BLaER1 treated with 17β-estradiol and CSF1 and Interleukin-3, amounts not matched to agents 10 nM and 100 nM (cell line): ENCODE results near the gene MCAT.
A peak's percentile ranks its signal among the peaks of the same experiment; 100 is the strongest.

Experiments
- H3K27ac ChIP-seq, 11 experiments: shearing (Covaris generic); formaldehyde crosslinking; 2 replicates each; pipeline ENCODE4 v1.8.1; 2022
- H3K27me3 ChIP-seq, 11 experiments: shearing (Covaris generic); formaldehyde crosslinking; 2 replicates each; pipeline ENCODE4 v1.8.1; 2022
- H3K36me3 ChIP-seq, 11 experiments: shearing (Covaris generic); formaldehyde crosslinking; 2 replicates each; pipeline ENCODE4 v1.8.1; 2022
- H3K4me1 ChIP-seq, 10 experiments: shearing (Covaris generic); formaldehyde crosslinking; 2 replicates each; pipeline ENCODE4 v1.8.1; 2022
- H3K4me2 ChIP-seq, 11 experiments: shearing (Covaris generic); formaldehyde crosslinking; 2 replicates each; pipeline ENCODE4 v1.8.1; 2022
- H3K4me3 ChIP-seq, 10 experiments: shearing (Covaris generic); formaldehyde crosslinking; 2 replicates each; pipeline ENCODE4 v1.8.1; 2022
- H3K9ac ChIP-seq, 11 experiments: shearing (Covaris generic); formaldehyde crosslinking; 2 replicates each; pipeline ENCODE4 v1.8.1; 2022
- H3K9me3 ChIP-seq, 11 experiments: shearing (Covaris generic); formaldehyde crosslinking; replicated peaks in 1 of 11; 2 replicates each; pipeline ENCODE4 v1.8.1; 2022
- H4K20me1 ChIP-seq, 11 experiments: shearing (Covaris generic); formaldehyde crosslinking; 2 replicates each; pipeline ENCODE4 v1.8.1; 2022
- Cebpa-rat ChIP-seq, 11 experiments: shearing (Covaris generic); IDR thresholded peaks; 2 replicates each; pipeline ENCODE4 v1.8.1; 2022

MCAT gene

DNA sequence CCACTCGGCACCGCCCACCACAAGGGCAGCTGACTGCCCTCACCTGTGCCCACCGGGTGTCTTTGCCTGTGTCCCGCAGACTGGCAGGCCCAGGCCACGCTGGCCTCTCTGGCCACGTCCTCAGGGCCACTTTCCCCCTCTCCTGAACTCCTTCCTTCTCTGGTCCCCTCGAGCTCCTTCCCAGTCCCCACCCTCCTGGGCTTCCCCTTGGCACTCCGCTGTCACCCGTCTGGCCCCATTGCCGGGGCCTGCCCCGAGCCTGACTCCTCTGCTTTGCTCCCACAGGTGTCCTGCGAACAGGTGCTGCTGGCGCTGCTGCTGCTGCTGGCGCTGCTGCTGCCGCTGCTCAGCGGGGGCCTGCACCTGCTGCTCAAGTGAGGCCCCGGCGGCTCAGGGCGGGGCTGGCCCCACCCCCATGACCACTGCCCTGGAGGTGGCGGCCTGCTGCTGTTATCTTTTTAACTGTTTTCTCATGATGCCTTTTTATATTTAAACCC, 14.2 kb downstream of the MCAT start:
- Histone ChIP-seq H3K4me3 (peak overlapping the region in 7 of 10 experiments; percentile 12 to 48 (median 31); a peak in 9 of 20 replicates), H3K27ac (peak overlapping the region in 8 of 11 experiments; percentile 51 to 78 (median 72); a peak in 17 of 22 replicates), H3K9me3 (no peaks in the 10 kb centered on the region), H3K4me2 (peak overlapping the region; percentile 84 to 100 (median 96)), H3K36me3 (peaks cover 10 to 34% (median 32%) of the 10 kb centered on the region in 11 experiments), H4K20me1 (peaks cover 0 to 51% (median 36%) of the 10 kb centered on the region in 11 experiments; a peak in 17 of 22 replicates), H3K27me3 (no peaks in the 10 kb centered on the region), H3K4me1 (peaks cover 41 to 79% (median 70%) of the 10 kb centered on the region in 10 experiments), H3K9ac (peak overlapping the region in 10 of 11 experiments; percentile 10 to 72 (median 59); a peak in 17 of 22 replicates)
- TF ChIP-seq Cebpa-rat (IDR thresholded peaks at IDR 0.05) = no peak

DNA sequence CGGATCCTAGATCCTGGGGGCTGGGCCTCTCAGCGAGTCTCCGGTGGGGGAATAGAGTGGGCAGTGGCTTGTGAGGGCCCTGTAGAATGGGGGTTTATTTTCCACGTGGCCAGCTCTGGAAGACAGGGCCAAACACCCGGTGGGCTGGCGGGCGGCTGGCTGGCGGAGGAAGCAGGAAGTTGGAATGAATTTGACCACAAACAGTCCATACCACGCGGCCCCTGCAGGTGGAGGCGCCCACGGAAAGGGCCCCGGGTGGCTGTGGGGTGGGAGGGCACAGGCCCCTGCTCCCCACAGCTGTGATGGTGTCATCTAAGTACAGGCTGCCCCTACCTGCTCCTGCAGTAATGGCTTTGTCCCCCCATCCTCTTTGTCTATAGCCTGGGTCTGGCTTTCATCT, 15.1 kb downstream of the MCAT start:
- Histone ChIP-seq H3K4me1 (peaks cover 41 to 87% (median 78%) of the 10 kb centered on the region in 10 experiments), H3K4me3 (peak overlapping the region in 5 of 10 experiments; percentile 12 to 48 (median 20); a peak in 7 of 20 replicates), H3K36me3 (peaks cover 6 to 25% (median 23%) of the 10 kb centered on the region in 11 experiments), H3K9me3 (no peaks in the 10 kb centered on the region), H4K20me1 (peaks cover 0 to 46% (median 34%) of the 10 kb centered on the region in 11 experiments; a peak in 17 of 22 replicates), H3K9ac (peak overlapping the region in 8 of 11 experiments; percentile 28 to 72 (median 62); a peak in 16 of 22 replicates), H3K27ac (peak overlapping the region in 9 of 11 experiments; percentile 7 to 78 (median 71); a peak in 17 of 22 replicates), H3K4me2 (peak overlapping the region; percentile 84 to 100 (median 96)), H3K27me3 (no peaks in the 10 kb centered on the region)
- no peak for TF ChIP-seq Cebpa-rat (IDR thresholded peaks at IDR 0.05)

DNA sequence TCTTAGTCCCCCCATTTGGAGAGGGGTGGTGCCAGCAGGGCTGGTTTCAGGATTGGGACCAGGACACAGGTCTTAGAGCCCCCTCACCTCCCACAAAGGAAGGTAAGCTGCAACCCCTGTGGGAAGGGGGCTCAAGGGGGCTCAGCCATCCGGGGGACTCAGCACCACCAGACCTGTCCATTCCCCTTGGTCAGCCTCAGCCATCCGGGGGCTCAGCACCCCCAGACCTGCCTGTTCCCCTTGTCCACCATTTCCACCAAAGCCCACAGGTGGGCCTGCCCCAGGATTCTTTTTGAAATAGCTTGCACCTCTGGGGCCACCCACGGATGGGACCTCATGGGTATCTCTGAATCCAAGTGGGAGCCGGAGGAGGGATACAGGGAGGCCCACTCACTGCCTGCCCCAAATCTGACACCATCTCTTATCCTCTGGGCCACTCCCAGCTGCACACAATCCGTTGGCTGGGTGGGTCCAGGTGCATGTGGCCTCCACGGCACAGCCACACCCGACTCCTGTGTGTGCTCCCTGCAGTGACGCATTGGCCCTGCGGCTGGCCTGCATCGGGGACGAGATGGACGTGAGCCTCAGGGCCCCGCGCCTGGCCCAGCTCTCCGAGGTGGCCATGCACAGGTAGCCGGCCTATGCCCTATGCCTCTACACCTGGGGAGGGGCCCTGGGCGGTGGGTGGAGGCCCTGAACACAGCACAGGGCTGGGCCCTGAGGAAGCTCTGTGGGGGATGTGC, 15.9 kb downstream of the MCAT start:
- peak overlapping the region; percentile 84 to 100 (median 96) for H3K4me2 ChIP-seq
- H3K27ac ChIP-seq = peak overlapping the region in 9 of 11 experiments; percentile 7 to 78 (median 71); a peak in 17 of 22 replicates
- peak overlapping the region in 8 of 11 experiments; percentile 28 to 72 (median 62); a peak in 16 of 22 replicates for H3K9ac ChIP-seq

DNA sequence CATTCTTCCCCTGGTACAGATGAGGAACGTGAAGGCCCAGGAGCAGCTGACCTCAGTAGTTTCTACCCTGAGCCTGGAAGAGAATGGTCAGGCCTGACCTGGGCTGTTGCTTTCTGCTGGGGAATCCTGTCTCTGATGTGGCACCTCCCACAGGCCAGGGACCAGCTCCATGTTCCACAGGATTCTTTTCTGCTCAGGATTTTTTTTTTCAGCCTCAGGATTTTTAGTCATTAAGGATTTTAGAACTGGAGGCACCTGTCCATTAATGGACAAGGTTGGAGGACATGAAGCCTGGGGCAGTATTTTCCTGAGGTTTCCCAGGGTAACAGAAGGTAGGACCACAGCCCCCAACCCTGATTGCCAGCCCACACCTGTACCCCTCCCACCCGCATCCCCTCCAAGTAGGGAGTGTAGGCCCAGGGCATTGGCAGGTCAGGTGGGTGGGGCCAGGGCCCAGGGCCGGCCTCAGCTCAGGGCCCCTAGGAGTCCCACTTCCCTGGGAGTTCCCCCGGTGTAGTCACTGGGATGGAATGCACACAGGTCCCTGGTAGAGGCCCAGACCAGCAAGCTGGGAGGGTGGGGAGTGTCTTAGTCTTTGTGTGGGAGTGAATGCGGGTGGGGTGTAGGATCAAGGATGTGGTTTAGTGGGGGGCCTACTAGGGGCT, 16.6 kb downstream of the MCAT start:
- peak overlapping the region in 6 of 11 experiments; percentile 28 to 72 (median 63); a peak in 6 of 22 replicates for H3K9ac ChIP-seq
- no peak for TF ChIP-seq Cebpa-rat (IDR thresholded peaks at IDR 0.05)
- H4K20me1 ChIP-seq = peaks cover 0 to 41% (median 25%) of the 10 kb centered on the region in 11 experiments; a peak in 17 of 22 replicates
- H3K9me3 ChIP-seq = no peaks in the 10 kb centered on the region
- H3K4me1 ChIP-seq = peaks cover 47 to 97% (median 93%) of the 10 kb centered on the region in 10 experiments
- no peaks in the 10 kb centered on the region for H3K27me3 ChIP-seq
- peaks cover 0 to 11% (median 8%) of the 10 kb centered on the region in 11 experiments; a peak in 15 of 22 replicates for H3K36me3 ChIP-seq
- H3K4me2 ChIP-seq = peak overlapping the region; percentile 84 to 100 (median 96); a peak in 21 of 22 replicates
- H3K27ac ChIP-seq = peak overlapping the region in 4 of 11 experiments; percentile 71 to 78 (median 76); a peak in 7 of 22 replicates
- H3K4me3 ChIP-seq = no peak overlapping the region; a peak in 1 of 20 replicates

More for the DNA sequence above, 15.9 kb downstream of the MCAT start:
- H4K20me1 ChIP-seq = peaks cover 0 to 45% (median 28%) of the 10 kb centered on the region in 11 experiments; a peak in 17 of 22 replicates
- no peaks in the 10 kb centered on the region for H3K9me3 ChIP-seq
- no peaks in the 10 kb centered on the region for H3K27me3 ChIP-seq
- no peak for TF ChIP-seq Cebpa-rat (IDR thresholded peaks at IDR 0.05)
- H3K4me1 ChIP-seq = peaks cover 41 to 95% (median 86%) of the 10 kb centered on the region in 10 experiments
- H3K36me3 ChIP-seq = peaks cover 0 to 18% (median 15%) of the 10 kb centered on the region in 11 experiments; a peak in 19 of 22 replicates
- peak overlapping the region in 3 of 10 experiments; percentile 20 to 48 (median 22); a peak in 3 of 20 replicates for H3K4me3 ChIP-seq

DNA sequence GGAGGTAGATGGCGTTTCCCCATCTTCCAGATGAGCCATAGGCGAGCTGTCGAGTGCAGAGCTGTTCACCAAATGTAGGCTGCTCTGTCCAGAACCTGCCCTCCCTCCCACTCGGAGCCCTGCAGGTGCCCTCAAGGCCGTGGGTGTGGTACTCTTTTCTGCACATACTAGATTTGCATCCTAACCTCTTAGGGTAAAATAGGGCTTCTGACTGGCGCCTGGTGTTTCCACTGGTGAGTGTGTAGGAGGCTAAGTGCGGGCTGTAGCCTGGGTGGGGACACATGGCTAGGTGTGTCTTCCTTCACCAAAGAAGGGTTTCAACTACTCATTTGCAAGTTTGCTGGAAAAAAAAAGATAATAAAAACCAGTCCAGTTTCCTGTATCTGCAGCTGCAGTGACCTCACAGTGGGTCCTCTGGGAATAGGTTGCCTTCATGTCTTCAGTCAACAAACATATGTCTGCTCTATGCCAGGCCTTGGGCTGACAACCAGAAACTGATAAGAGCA, 24.2 kb downstream of the MCAT start:
- H4K20me1 ChIP-seq = peaks cover 0 to 54% (median 7%) of the 10 kb centered on the region in 11 experiments; a peak in 10 of 22 replicates
- no peak for TF ChIP-seq Cebpa-rat (IDR thresholded peaks at IDR 0.05)
- H3K4me2 ChIP-seq = peak overlapping the region; percentile 59 to 100 (median 80)
- peaks cover 0 to 21% (median 0%) of the 10 kb centered on the region in 11 experiments; a peak in 7 of 22 replicates for H3K27me3 ChIP-seq
- H3K9me3 ChIP-seq = no peaks in the 10 kb centered on the region
- H3K9ac ChIP-seq = peak overlapping the region in 4 of 11 experiments; percentile 4 to 63 (median 28); a peak in 4 of 22 replicates
- H3K36me3 ChIP-seq = no peaks in the 10 kb centered on the region
- H3K4me3 ChIP-seq = no peak overlapping the region; a peak in 1 of 20 replicates
- peak overlapping the region in 4 of 11 experiments; percentile 22 to 64 (median 53); a peak in 6 of 22 replicates for H3K27ac ChIP-seq
- H3K4me1 ChIP-seq = peaks cover 37 to 100% (median 97%) of the 10 kb centered on the region in 10 experiments

DNA sequence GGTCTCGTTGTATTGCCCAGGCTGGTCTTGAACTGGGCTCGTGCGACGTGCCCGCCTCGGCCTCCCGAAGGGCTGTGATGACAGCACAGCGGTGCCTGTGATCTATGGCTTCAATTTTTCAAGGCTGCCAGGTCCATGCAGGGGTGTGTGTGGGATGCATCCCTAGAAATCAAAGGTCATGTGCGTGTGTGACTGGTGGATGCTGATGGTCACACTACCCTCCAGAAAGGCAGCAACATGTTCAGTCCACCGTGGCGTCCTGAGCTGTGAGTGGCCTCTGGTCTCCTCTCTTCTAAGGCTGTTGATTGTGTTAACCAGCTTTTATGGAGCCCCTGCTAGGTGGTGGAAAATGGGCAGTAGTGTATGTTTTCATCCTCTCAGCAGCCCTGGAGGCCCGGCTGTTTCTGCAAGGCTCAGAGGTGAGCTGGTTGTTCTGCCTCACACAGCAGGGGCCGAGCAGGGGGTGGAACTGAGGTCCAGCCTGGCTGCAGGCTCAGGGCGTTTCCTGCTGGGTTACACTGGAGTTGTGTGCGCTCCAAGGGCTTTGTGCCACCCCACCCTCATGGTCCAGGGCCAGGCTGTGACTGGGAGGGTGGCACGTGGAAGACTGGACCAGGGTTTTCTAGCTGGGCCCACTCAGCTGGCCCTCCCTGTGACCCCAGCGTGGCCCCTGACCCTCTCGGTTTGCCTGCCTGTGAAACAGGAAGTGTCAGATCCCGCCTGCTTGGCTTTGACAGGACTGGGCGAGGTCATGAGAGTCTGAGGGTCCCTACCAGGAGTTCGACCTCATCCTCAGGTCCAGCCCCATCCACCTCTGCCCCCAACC, 25.0 kb downstream of the MCAT start:
- no peaks in the 10 kb centered on the region for H3K36me3 ChIP-seq
- H3K27ac ChIP-seq = peak overlapping the region in 4 of 11 experiments; percentile 22 to 64 (median 53); a peak in 6 of 22 replicates
- H3K9me3 ChIP-seq = no peaks in the 10 kb centered on the region
- H3K9ac ChIP-seq = peak overlapping the region in 5 of 11 experiments; percentile 4 to 63 (median 14); a peak in 6 of 22 replicates
- peaks cover 0 to 28% (median 0%) of the 10 kb centered on the region in 11 experiments; a peak in 7 of 22 replicates for H3K27me3 ChIP-seq
- H3K4me1 ChIP-seq = peaks cover 45 to 100% (median 97%) of the 10 kb centered on the region in 10 experiments
- peaks cover 0 to 59% (median 9%) of the 10 kb centered on the region in 11 experiments; a peak in 10 of 22 replicates for H4K20me1 ChIP-seq
- no peak for TF ChIP-seq Cebpa-rat (IDR thresholded peaks at IDR 0.05)
- peak overlapping the region; percentile 59 to 100 (median 80) for H3K4me2 ChIP-seq
- no peak overlapping the region for H3K4me3 ChIP-seq

DNA sequence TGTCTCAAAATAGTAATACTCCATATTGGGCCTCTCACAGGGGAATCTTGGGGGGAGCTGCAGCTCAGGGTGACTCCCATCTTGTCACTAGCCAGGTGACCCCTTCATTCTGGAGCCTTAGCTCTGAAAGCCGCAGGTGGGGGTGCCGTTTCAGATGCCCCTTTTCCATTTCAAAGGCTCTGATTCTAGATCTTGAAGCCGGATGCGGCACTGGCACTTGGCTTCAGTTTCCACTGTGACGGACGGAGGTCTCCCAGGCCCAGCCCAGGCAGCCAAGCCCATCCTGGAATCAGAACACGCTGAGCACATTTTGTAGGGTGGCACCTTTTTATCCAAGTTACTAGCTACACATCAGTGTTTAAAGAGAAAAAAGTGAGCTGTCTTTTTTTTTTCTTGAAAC, 26.3 kb downstream of the MCAT start:
- peaks cover 3 to 41% (median 4%) of the 10 kb centered on the region in 11 experiments for H3K27me3 ChIP-seq
- peaks cover 45 to 100% (median 98%) of the 10 kb centered on the region in 10 experiments for H3K4me1 ChIP-seq
- no peak for TF ChIP-seq Cebpa-rat (IDR thresholded peaks at IDR 0.05)
- no peaks in the 10 kb centered on the region for H3K36me3 ChIP-seq
- peak overlapping the region in 2 of 11 experiments; percentile 10 to 37; a peak in 1 of 22 replicates for H3K27ac ChIP-seq
- H3K9ac ChIP-seq = 0 out of 22 replicates have a peak overlapping the region, but pooled peaks of 2 of the 11 experiments have one; percentile 14 to 30
- peaks cover 0 to 51% (median 3%) of the 10 kb centered on the region in 11 experiments; a peak in 10 of 22 replicates for H4K20me1 ChIP-seq
- no peak overlapping the region for H3K4me3 ChIP-seq
- H3K9me3 ChIP-seq = no peaks in the 10 kb centered on the region
- peak overlapping the region in 10 of 11 experiments; percentile 54 to 100 (median 99); a peak in 19 of 22 replicates for H3K4me2 ChIP-seq
